ENCODE data around the gene CLCNKB.

The CLCNKB gene

GRCh38 chr1:16064536-16065268 is 21.1 kb downstream of the CLCNKB start:
- Histone ChIP-seq H3K79me2 (ENCODE audit: insufficient read depth, low read depth) (no peaks in the 10 kb centered on the region), H2AFZ (ENCODE audit: low read depth) (no peak overlapping the region), H3K4me2 (no peak overlapping the region), H3K27ac (no peak overlapping the region), H4K20me1 (ENCODE audit: insufficient read depth) (no peaks in the 10 kb centered on the region), H3K36me3 (ENCODE audit: insufficient read depth) (no peaks in the 10 kb centered on the region), H3K4me3 (IDR thresholded peaks at IDR 0.05; ENCODE audit: insufficient read depth, low read depth, low read length) (no peak overlapping the region), H3K27me3 (ENCODE audit: insufficient read depth, low read depth) (no peaks in the 10 kb centered on the region; the same call in 1 of the 2 replicates), H3K4me1 (ENCODE audit: low read depth, poor library complexity, severe bottlenecking) (peaks cover 9% of the 10 kb centered on the region), H3K9ac (no peak overlapping the region)
- TF ChIP-seq CTCF (conservative IDR thresholded peaks at IDR 0.05; ENCODE audit: low read depth, low read length) = no peak

GRCh38 chr1:16065269-16065576 is 21.6 kb downstream of the CLCNKB start:
- H3K4me3 ChIP-seq (IDR thresholded peaks at IDR 0.05; ENCODE audit: insufficient read depth, low read depth, low read length) = no peak overlapping the region
- no peak overlapping the region for H3K4me2 ChIP-seq
- no peak overlapping the region for H3K9ac ChIP-seq
- peaks cover 9% of the 10 kb centered on the region for H3K4me1 ChIP-seq (ENCODE audit: low read depth, poor library complexity, severe bottlenecking)
- no peaks in the 10 kb centered on the region for H3K36me3 ChIP-seq (ENCODE audit: insufficient read depth)
- H2AFZ ChIP-seq (ENCODE audit: low read depth) = no peak overlapping the region
- TF ChIP-seq CTCF (conservative IDR thresholded peaks at IDR 0.05; ENCODE audit: low read depth, low read length) = no peak
- no peaks in the 10 kb centered on the region for H4K20me1 ChIP-seq (ENCODE audit: insufficient read depth)
- no peaks in the 10 kb centered on the region; the same call in 1 of the 2 replicates for H3K27me3 ChIP-seq (ENCODE audit: insufficient read depth, low read depth)
- no peak overlapping the region for H3K27ac ChIP-seq
- H3K79me2 ChIP-seq (ENCODE audit: insufficient read depth, low read depth) = no peaks in the 10 kb centered on the region

GRCh38 chr1:16066245-16066644 is 22.7 kb downstream of the CLCNKB start:
- no peaks in the 10 kb centered on the region for H3K79me2 ChIP-seq (ENCODE audit: insufficient read depth, low read depth)
- H4K20me1 ChIP-seq (ENCODE audit: insufficient read depth) = no peaks in the 10 kb centered on the region
- H2AFZ ChIP-seq (ENCODE audit: low read depth) = no peak overlapping the region
- no peak overlapping the region for H3K4me3 ChIP-seq (IDR thresholded peaks at IDR 0.05; ENCODE audit: insufficient read depth, low read depth, low read length)
- H3K4me1 ChIP-seq (ENCODE audit: low read depth, poor library complexity, severe bottlenecking) = peaks cover 9% of the 10 kb centered on the region
- no peak for TF ChIP-seq CTCF (conservative IDR thresholded peaks at IDR 0.05; ENCODE audit: low read depth, low read length)
- no peaks in the 10 kb centered on the region for H3K36me3 ChIP-seq (ENCODE audit: insufficient read depth)
- H3K4me2 ChIP-seq = no peak overlapping the region
- no peak overlapping the region for H3K9ac ChIP-seq
- H3K27me3 ChIP-seq (ENCODE audit: insufficient read depth, low read depth) = no peaks in the 10 kb centered on the region; the same call in 1 of the 2 replicates
- H3K27ac ChIP-seq = no peak overlapping the region

- H3K4me3 ChIP-seq (IDR thresholded peaks at IDR 0.05; ENCODE audit: insufficient read depth, low read depth, low read length) = no peak overlapping the region
- no peak overlapping the region for H3K4me2 ChIP-seq
- H2AFZ ChIP-seq (ENCODE audit: low read depth) = no peak overlapping the region
- peaks cover 9% of the 10 kb centered on the region for H3K4me1 ChIP-seq (ENCODE audit: low read depth, poor library complexity, severe bottlenecking)
- no peaks in the 10 kb centered on the region for H3K79me2 ChIP-seq (ENCODE audit: insufficient read depth, low read depth)
- H3K9ac ChIP-seq = no peak overlapping the region
- no peaks in the 10 kb centered on the region for H4K20me1 ChIP-seq (ENCODE audit: insufficient read depth)
- H3K36me3 ChIP-seq (ENCODE audit: insufficient read depth) = no peaks in the 10 kb centered on the region
- no peak overlapping the region for H3K27ac ChIP-seq
- no peak for TF ChIP-seq CTCF (conservative IDR thresholded peaks at IDR 0.05; ENCODE audit: low read depth, low read length)
- no peaks in the 10 kb centered on the region; the same call in 1 of the 2 replicates for H3K27me3 ChIP-seq (ENCODE audit: insufficient read depth, low read depth)
These were observed 23.7 kb downstream of the CLCNKB start for GRCh38 chr1:16067127-16067768.

All from KMS-11 (cell line).